GM21515 (cell line): ENCODE results near the gene PRSS23.
"Not testable (repeated sequence)": the region's sequence is repeated elsewhere in the genome, so short reads cannot be mapped to it uniquely, and the experiment has no call there.

Experiments
- ATAC-seq: cut with Tn5 transposase; IDR thresholded peaks from one replicate; pipeline ENCODE4 v1.9.1; 2021; ENCODE audit not compliant: unreplicated experiment

The PRSS23 gene

DNA sequence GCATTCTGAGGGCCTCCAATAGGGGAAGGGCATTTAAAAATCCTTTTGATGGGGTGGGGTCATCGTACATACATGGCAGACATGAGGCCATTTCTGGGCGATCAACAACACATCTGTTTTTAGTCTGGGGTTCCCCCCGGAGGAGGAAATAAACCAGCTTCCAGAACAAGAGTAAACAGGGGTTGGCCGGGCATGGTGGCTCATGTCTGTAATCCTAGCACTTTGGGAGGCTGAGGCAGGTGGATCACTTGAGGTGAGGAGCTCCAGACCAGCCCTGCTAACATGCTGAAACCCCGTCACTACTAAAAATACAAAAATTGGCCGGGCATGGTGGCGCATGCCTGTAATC is 12.0 kb downstream of the PRSS23 start:
- no peak for ATAC-seq

DNA sequence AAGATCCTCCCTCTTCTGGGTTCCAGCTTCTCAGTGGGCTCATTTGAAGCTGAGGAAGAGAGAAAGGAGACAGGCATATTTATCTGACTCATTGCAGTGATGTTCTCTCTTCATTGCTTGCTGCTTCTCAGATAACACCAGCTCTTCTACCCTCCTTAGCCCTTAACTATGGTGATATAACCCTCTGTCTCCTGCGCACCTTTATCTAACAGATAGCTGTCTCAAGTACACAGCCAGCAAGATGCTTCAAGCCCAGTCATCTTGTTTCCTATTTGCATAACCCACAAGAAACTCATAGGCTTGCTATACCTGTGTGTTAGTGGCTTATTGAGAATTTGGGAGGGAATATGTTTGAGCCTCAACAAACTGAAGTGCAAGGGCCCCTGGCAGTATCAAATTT is 12.6 kb downstream of the PRSS23 start:
- ATAC-seq, result no peak

DNA sequence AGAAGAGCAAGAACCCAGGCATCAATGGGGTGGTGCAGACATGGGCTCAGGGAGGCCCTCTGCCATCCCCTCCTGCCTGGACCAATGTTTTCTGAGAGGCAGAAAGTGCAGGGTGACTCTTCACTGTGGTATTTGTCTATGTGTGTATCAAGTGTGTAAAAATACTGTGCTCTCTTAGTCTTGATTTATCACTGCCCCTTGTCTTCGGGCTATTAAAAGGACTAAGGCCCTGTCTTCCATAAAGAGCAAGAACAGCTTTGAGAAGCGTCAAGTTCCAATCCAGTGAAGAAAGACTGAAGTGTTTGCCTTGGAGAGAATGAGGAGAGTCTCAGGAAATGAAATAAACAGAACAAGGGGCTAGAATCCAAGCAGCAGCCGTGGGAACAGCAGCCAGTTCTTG is 14.4 kb downstream of the PRSS23 start:
- ATAC-seq, result no peak

DNA sequence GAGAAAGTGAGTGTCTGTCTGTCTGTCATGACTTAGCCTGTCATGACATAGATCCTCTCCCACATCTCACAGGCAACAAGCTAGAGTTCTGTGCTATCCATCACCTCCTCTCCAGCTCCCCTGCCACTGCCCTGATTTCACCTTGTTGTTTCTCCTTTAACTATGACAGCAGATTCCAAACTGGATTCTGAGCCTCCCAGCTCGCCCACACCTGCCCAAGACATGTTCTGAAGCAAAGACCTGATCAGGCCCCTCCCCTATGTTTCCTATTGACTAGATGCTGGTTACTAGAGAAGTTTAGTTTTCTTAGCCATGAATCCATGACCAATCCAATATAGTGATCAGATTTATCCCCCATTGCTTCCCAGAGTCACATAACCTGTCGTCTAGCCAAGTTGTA is 15.4 kb downstream of the PRSS23 start:
- no peak for ATAC-seq

DNA sequence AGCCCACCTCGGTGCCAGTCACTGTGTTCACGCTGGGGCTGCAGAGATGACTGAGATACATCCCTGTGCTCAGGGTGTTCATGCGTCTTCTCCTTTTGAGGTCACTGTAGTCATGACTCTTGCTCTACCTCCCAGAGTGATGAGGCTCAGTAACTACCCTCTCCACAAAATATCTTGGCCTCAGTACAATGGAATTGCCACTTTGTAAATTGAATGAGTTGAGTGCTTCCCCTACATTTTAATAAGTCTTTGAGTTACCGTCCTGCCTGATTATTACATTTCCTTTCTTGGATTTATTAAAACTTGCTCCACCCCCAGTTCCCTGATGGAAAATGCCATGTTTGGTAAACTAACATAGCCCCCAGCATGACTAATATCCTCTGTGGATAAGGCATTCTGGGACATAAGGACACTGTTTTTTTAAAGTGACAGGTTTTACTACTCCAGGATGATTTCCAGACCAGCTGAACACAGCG is 15.9 kb downstream of the PRSS23 start:
- ATAC-seq, result no peak

DNA sequence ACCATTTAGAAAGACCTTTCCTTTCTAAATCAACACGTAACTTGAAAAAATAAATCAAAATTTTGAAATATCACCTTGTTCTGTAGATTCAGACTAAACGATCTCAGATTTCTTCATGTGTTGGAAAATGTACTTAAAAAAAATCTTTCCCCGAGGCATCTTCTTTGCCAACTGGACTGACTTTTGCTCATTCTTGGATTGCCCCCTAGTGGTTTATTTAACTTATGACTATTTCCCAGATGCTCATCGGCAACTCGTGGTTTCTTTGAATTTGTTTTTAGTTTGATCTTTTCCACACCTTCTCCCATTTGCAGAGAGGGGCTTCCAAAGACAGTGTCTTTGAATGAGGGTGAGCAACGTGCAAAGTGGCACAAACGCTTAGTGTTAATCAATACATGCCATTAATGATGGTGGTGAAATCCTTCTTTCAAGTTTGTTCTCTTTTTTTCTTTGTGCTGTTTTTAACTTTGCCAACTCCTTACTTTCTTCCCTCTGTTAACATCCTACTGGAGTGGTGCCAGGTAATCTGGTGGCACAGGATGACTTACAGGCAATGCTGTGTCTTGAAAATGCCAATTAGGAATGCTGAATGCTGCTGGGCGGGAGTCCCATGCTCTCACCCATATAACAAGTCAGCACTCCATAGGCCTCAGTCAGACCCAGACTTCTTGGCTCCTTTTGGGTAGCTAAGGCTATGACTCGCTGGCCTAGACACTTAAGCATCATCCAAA is 18.3 kb downstream of the PRSS23 start:
- no peak for ATAC-seq

DNA sequence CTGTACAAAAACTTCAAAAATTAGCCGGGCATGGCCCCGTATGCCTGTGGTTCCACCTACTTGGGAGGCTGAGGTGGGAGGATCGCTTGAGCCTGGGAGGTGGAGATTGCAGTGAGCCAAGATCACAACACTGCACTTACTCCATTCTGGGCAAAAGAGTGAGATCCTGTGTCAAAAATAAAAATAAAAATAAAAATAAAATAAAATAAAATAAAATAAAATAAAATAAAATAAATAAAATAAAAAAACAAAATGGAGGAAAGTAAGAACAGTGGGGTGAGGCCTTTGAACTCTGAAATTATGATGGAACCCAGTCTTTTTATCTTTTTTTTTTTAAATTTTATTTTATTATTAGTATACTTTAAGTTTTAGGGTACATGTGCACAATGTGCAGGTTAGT is 23.8 kb downstream of the PRSS23 start:
- not testable (repeated sequence) for ATAC-seq

DNA sequence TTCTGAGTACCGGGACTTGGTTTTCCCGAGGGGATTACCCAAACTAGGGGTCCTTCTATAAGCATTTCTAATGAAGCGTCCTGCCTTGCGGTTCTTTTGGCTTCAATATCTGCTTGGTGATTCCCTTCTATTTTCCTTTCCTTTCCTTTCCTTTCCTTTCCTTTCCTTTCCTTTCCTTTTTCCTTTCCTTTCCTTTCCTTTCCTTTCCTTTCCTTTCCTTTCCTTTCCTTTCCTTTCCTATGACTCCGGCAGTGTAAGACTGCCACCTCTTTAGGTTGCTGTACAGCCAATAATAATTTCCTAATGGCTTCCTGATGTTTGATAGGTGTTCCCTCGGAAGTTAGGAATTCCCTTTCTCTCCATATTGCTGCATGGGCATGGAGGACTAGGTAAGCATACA is 34.0 kb downstream of the PRSS23 start:
- ATAC-seq, result not testable (repeated sequence)

DNA sequence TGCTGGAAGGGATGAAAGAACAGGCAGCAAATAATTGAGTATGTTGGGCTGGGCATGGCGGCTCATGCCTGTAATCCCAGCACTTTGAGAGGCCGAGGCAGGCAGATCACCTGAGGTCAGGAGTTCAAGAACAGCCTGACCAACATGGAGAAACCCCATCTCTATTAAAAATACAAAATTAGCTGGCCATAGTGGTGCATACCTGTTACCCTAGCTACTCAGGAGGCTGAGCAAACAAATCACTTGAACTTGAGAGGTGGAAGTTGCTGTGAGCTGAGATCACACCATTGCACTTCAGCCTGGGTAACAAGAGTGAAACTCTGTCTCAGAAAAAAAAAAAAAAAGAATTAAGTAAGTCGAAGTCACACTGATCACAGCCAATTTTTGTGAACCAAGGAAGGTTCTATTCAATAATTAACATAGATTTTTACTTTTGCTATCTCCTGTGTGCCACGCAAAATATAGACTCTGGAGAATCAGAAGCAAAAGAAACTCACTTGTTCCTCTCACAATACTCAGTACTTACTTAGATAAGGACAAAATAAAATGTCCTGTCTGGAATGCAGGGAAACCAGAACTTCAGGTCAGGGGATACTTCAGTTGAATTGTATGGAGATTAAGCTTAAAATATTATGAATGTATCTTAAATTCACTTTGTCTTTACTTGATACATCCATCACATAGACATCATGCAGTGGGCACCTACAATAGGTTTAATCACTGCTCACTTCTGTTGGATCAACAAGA is 44.6 kb downstream of the PRSS23 start:
- not testable (repeated sequence) for ATAC-seq

DNA sequence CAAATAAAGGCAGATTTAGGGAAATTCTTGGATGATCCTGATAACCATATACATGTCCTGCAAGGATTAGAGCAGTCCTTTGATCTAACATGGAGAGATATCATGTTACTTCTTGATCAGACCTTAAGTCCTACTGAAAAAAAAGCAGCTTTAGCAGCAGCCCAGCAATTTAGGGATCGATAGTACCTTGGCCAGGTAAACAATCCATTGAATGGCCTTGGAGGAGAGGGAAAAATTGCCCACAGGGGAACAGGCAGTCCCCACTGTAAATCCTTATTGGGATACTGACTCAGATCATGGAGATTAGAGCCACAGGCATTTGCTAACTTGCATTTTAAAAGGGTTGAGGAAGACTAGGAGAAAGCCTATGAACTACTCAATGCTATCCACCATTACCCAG is 47.8 kb downstream of the PRSS23 start:
- ATAC-seq, result no peak

DNA sequence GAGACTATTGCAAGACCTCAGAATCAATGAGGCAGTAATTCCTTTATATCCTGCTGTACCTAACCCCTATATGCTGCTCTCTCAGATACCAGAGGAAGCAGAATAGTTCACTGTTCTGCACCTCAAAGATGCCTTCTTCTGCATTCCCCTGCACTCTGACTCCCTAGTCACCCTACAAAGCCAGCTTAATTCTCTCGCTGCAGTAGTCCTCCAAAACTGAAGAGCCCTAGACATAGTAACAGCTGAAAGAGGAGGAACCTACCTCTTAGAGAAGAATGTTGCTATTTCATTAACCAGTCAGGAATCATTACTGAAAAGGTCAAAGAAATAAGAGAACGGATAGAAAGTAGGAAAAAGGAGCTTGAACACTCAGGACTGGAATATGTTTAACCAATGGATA is 49.3 kb downstream of the PRSS23 start:
- ATAC-seq, result no peak
